Heart right ventricle (tissue), 16 donors: ENCODE data around the gene SLC38A9. TPM values are rescaled to one million over a fixed set of nuclear protein-coding genes. Genes with fewer than 3 reads are reported as not detected.

Source experiments
- ATAC-seq, 8 donors: fragments of 200-7000 bp; cut with Tn5 transposase; one replicate each; pipeline ENCODE4 v1.9.1; 2020; ENCODE audit warnings: mild to moderate bottlenecking in 8 of 8, moderate library complexity in 8 of 8, moderate number of reproducible peaks in 1 of 8
- DNase-seq, 2 donors: peaks; one replicate each; pipeline ENCODE4 v3.0.0-alpha.2; 2020
- H3K27ac ChIP-seq, 10 donors: fragments of 200-600 bp; sonication (generic) in 2 of 10; one replicate each; pipeline versions ENCODE4 v1.5.0 to v1.8.0; 2020 to 2022; ENCODE audit warnings: mild to moderate bottlenecking in 3 of 10
- H3K27me3 ChIP-seq, 7 donors: fragments of 200-600 bp; one replicate each; pipeline ENCODE4 v1.8.0; 2021 to 2022; ENCODE audit warnings: mild to moderate bottlenecking in 2 of 7
- H3K36me3 ChIP-seq, 9 donors: fragments of 200-600 bp; sonication (generic) in 1 of 9; one replicate each; pipeline versions ENCODE4 v1.5.0 to v1.8.0; 2020 to 2022; ENCODE audit warnings: mild to moderate bottlenecking in 2 of 9
- H3K4me1 ChIP-seq, 9 donors: fragments of 200-600 bp; sonication (generic) in 1 of 9; one replicate each; pipeline versions ENCODE4 v1.5.0 to v1.8.0; 2020 to 2022; ENCODE audit warnings: mild to moderate bottlenecking in 4 of 9
- H3K4me3 ChIP-seq, 10 donors: fragments of 200-600 bp; sonication (generic) in 2 of 10; one replicate each; pipeline versions ENCODE4 v1.5.0 to v1.8.0; 2020 to 2022; ENCODE audit warnings: mild to moderate bottlenecking in 7 of 10, moderate library complexity in 2 of 10
- H3K9me3 ChIP-seq, 11 donors: fragments of 200-600 bp in 10 of 11; sonication (generic) in 2 of 11; one replicate each; pipeline versions ENCODE4 v1.5.0 to v1.8.0; 2013 to 2022; ENCODE audit warnings: mild to moderate bottlenecking in 2 of 11, control low read depth in 1 of 11, moderate library complexity in 1 of 11
- CTCF ChIP-seq, 9 donors: fragments of 200-600 bp; sonication (generic) in 2 of 9; IDR thresholded peaks; one replicate each; pipeline versions ENCODE4 v1.5.0 to v1.8.0; 2021 to 2022; ENCODE audit warnings: antibody characterized with exemption in 9 of 9, mild to moderate bottlenecking in 5 of 9, moderate library complexity in 1 of 9
- WGBS, 2 donors: extraction: QIAGEN DNeasy Blood & Tissue Kit; methylation state at CpG; one replicate each; pipeline ENCODE4 v1.1.7; 2013; ENCODE audit warnings: inconsistent platforms in 1 of 2; 5-methylcytosine and 5-hydroxymethylcytosine counted together
- intact Hi-C, 10 donors: fragments of 100-400 bp; cut with DNase I; formaldehyde crosslinking; loops; one replicate each; pipeline versions ENCODE4 v1.11.1 to v1.14.2; 2022
- polyA plus RNA-seq, 2 donors: library from polyadenylated mRNA; stranded (reverse); fragments of 200-250 nt; gene quantifications; one replicate each; pipeline ENCODE4 v1.2.3, GENCODE V29; 2013
- total RNA-seq, 10 donors: library from RNA; stranded (reverse); fragmentation: NEBNext Ultra II Directional in 3 of 10; extraction: Animal tissue kit (Norgen Biotek cat#: 25700) in 3 of 10; gene quantifications; one replicate each; pipeline versions ENCODE4 v1.2.1 to v1.2.4, GENCODE V29; 2021 to 2023
- donor health status: Arrhythmogenic right ventricular cardiomyopathy.
- donor health status: ischemic (EF 13 %, LVEDD 7.1; RV severe dilation, severe dysfunction).
- donor health status: healthy with polysubstance abuse.
- donor health status: DM: no; HTN: yes; CAD: no.
- donor health status: DM: no; HTN: no; CAD: no.
- donor health status: ischemic (EF 25% LVEDD 6.9; RV normal size, moderate dysfunction).
- donor health status: ischemic (EF 25% LVEDD 5.7; RV mildly dilated, moderate dysfunction).
- donor health status: healthy.
- donor health status: DM: yes; HTN: yes; CAD: no.
- donor health status: Ischemic cardiomyopathy.
- donor health status: ischemic (EF 35%, LVEDD 5.7; RV mildly dilated, moderate dysfunction).
- donor health status: nonischemic (EF 11% LVEDD 7.7; RV severe dilation, severe dysfunction).
- donor health status: DM: yes; HTN: yes; CAD: no.
- donor health status: PGD.
- donor health status: ischemic (EF 29% LVEDD 5.4; RV normal size, mild dysfunction).
- donor health status: nonischemic (EF 23%, LVEDD 6.1; RV moderate dilation, normal function).

SLC38A9 gene
- total and polyA plus RNA-seq, 12 donors: 3.6 to 9.7 (median 6.8) TPM

- no peaks in the 10 kb centered on the region for H3K9me3 ChIP-seq
- peaks cover 0 to 42% (median 20%) of the 10 kb centered on the region in 9 donors for H3K4me1 ChIP-seq
- peaks cover 0 to 9% (median 0%) of the 10 kb centered on the region in 9 donors for H3K36me3 ChIP-seq
- DNase-seq (no peak), ATAC-seq (no peak)
- intact Hi-C loops: loop anchor here in 3 of 10 donors (2.0 to 10.0 kb wide), 3 partner anchors 14 to 140 kb away; partner anchors contain the start of gene PLPP1 (in 1 of the 3)
- peak overlapping the region in 1 of 10 donors; percentile 28 for H3K27ac ChIP-seq
- TF ChIP-seq CTCF (IDR thresholded peaks at IDR 0.05): no peak
- 48 to 54% methylated on average over 2 of the region's 2 CpGs for WGBS, 2 donors
- no peaks in the 10 kb centered on the region for H3K27me3 ChIP-seq
- H3K4me3 ChIP-seq: no peak overlapping the region
These were observed 37.8 kb downstream of the SLC38A9 start for GRCh38 chr5:55674340-55674739.

- DNase-seq (no peak), ATAC-seq (no peak)
- H3K9me3 ChIP-seq: no peaks in the 10 kb centered on the region
- H3K27ac ChIP-seq: peak overlapping the region in 1 of 10 donors; percentile 24
- no peaks in the 10 kb centered on the region for H3K27me3 ChIP-seq
- no peak overlapping the region for H3K4me3 ChIP-seq
- TF ChIP-seq CTCF (IDR thresholded peaks at IDR 0.05): no peak
- peaks cover 0 to 42% (median 20%) of the 10 kb centered on the region in 9 donors for H3K4me1 ChIP-seq
- H3K36me3 ChIP-seq: peaks cover 0 to 24% (median 0%) of the 10 kb centered on the region in 9 donors
- 84 to 92% methylated on average over 2 of the region's 2 CpGs for WGBS, 2 donors
- intact Hi-C loops: loop anchor here in 2 of 10 donors (10.0 kb wide), 2 partner anchors 78 to 138 kb away; partner anchors contain the start of gene PLPP1 (in 1 of the 2)
These were observed 39.6 kb downstream of the SLC38A9 start for GRCh38 chr5:55672477-55672911.

GRCh38 chr5:55671975-55672374, 40.1 kb downstream of the SLC38A9 start:
- TF ChIP-seq CTCF (IDR thresholded peaks at IDR 0.05): no peak
- ATAC-seq: no peak
- 98 to 100% methylated on average over 1 of the region's 1 CpG for WGBS, 2 donors
- Histone ChIP-seq H3K4me1 (peaks cover 0 to 42% (median 20%) of the 10 kb centered on the region in 9 donors), H3K36me3 (peaks cover 0 to 28% (median 0%) of the 10 kb centered on the region in 9 donors), H3K9me3 (no peaks in the 10 kb centered on the region), H3K27me3 (no peaks in the 10 kb centered on the region), H3K27ac (peak overlapping the region in 1 of 10 donors; percentile 24), H3K4me3 (no peak overlapping the region)
- intact Hi-C loops: loop anchor here in 2 of 10 donors (10.0 kb wide), 2 partner anchors 77 to 137 kb away; partner anchors contain the start of gene PLPP1 (in 1 of the 2)
- no peak for DNase-seq

GRCh38 chr5:55668356-55668755, 43.8 kb downstream of the SLC38A9 start:
- intact Hi-C loops: no loop called here
- no peak overlapping the region for H3K27ac ChIP-seq
- peaks cover 0 to 44% (median 0%) of the 10 kb centered on the region in 9 donors for H3K36me3 ChIP-seq
- no peak for TF ChIP-seq CTCF (IDR thresholded peaks at IDR 0.05)
- peaks cover 0 to 14% (median 0%) of the 10 kb centered on the region in 9 donors for H3K4me1 ChIP-seq
- DNase-seq (no peak), ATAC-seq (no peak)
- H3K9me3 ChIP-seq: no peaks in the 10 kb centered on the region
- H3K4me3 ChIP-seq: no peak overlapping the region
- H3K27me3 ChIP-seq: no peaks in the 10 kb centered on the region
